Inflammatory macrophage (primary cell): ENCODE results near the gene UBAC1.
"Not testable (repeated sequence)": the region's sequence is repeated elsewhere in the genome, so short reads cannot be mapped to it uniquely, and the experiment has no call there.

Experiments
- DNase-seq, 2 donors: peaks; one replicate each; pipeline ENCODE4 v3.0.0-alpha.2; 2020 to 2022

Gene UBAC1

DNA sequence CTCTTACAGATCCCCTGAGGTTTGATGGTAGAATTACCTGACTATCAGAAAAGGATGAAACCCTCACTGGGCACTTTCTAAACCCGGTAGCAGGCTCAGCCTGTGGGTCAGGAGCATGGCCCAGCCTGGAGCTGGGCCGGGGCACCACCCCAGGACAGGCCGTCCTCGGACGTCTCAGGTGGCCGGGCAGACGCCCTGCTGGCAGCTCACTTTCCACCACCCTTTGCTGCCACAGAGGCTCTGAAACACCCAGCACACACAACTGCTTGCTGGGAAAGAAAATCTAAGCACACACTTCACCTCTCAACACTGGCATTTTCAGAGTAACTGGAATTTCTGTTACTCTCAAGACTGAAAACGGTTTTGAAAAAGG lies 4.4 kb downstream of the UBAC1 start:
- no peak for DNase-seq

DNA sequence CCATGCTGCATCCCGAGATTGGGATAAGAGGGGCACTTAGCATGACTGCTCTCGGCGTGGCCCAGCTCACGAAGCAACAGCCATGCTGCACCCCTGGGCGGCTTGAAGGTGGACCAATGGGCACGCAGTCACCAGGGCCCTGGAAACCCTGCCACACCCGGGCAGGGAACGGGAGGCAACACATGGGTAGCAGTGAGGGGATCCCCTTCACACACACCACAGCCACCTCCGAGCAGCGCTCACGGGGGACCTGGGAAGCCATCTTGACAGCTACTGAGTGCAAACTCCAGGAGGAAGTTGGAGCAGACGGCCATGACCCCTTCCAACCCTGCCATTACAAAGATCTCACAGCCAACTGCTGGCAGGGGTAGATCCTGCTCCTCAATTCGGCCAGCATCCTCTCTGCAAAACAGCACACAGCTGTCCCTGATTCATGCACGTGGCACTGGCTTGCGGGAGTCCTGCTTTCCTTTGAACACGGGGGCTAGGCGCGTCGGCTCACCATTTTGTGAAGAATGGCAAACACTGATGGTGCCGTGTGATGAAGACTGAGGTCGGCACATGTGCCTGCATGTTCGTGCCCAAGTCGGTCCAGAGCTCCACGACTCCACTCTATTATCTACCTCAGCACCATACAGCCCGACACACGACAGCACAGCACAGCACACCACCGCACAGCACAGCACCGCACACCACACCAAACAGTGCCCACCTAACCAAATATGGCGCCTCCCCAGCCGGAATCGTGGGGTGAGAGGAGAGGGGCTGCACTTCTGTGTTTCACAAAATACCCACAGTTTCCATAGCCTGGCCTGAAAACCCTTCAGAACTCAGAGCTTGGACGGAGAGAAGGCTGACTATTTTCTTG lies 5.0 kb downstream of the UBAC1 start:
- no peak for DNase-seq

DNA sequence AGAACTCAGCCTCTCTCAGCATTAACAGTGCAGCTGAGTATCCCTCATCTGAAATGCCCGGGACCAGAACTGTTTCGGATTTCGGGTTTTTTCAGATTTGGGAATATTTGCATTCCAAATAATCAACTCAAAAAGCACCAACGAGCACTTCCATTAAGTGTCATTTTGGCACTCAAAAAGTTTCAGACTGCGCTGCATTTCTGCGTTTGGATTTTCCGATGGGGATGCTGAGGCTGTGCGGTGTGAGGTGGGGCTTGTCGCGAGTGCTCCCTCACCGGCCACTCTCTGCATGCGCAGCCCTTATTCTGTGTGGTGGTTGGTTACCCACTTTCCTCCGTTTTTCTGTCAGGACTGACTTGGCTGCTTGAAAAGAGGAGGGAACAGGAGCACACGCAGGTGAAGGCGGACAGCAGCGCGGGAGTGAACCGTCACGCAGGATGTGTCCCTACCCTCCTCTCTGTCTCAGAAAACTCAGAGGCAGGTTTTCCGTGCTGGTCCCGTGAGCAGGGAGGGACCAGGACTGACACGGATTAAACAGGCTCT lies 8.4 kb downstream of the UBAC1 start:
- DNase-seq: no peak

DNA sequence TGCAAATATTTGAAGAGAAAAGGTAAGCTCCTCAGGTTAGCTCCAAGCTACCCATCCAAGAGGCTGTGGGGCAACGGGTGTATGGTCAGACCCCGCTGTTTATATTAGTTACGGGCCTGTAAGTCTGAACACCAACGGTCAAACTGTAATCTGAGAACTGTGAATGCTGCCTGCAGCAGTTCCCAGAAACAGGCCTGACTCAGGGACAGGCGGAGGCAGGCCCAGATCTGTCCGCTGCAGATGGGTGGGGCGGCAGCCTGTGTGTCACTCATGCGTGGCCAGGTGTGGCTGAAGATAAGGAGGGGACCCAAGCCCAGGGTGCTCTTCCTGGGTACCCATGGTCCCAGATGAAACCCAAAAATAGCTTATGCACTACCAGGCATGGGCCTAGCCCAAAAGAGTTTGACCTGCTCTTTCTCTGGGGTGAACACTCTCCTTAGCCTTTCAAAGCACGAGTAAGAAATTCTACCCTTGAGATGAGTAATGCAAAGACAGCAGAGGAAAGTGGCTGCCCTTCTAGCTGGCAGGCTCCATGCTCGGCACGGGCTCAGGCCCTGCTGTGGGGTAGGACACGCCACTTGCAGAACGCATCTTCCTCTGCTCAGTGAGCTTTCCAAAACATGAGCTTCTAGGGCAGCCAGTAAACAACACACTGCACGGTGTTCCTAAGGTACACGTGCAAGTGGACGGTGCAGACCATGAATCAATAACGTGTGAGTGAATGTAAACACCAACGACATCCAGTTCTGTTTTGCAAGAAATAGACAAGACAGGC lies 9.1 kb downstream of the UBAC1 start:
- no peak for DNase-seq

- not testable (repeated sequence) for DNase-seq
Observed at GRCh38 chr9:135951310-135951709, 9.9 kb downstream of the UBAC1 start.

DNA sequence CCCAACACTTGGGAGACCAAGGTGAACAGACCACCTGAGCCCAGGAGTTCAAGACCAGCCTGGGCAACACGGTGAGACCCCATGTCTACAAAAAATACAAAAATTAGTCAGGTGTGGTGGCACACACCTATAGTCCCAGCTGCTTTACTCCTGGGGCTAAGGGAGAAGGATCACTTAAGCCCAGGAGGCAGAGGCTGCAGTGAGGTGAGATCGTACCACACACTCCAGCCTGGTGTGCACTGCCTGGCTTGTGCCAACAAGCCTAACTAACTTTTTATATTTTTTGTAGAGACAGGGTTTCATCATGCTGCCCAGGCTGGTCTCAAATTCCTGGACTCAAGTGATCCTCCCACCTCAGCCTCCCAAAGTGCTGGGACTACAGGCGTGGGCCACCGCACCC lies 10.3 kb downstream of the UBAC1 start:
- not testable (repeated sequence) for DNase-seq

DNA sequence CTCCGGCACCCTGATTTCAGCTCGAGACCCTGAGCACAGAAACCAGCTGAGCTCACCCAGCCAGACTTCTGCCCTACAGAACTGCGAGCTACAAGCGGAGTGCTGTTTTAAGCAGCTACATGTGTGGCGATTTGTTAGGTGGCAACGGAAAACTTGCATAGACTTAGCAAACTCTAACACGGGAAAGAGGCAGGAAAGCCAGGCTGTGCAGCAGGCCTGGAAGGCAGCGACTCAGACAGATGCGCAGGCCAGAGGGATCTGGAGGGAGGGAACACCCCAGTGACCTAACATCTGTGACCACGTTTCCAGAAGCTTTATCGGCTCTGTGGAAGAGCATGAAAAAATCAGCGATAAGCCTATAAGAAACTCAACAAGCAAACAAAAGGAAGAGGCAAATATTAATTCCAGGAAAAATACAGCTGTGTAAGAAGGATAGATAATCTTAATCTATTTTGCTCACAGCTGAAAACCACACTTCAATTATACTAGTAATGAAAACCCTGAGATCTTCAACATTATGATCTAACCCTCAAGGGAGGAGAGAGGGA lies 11.0 kb downstream of the UBAC1 start:
- DNase-seq: no peak

GRCh38 chr9:135949501-135950134 lies 11.6 kb downstream of the UBAC1 start:
- DNase-seq: no peak

- no peak for DNase-seq
Observed at GRCh38 chr9:135948968-135949367, 12.2 kb downstream of the UBAC1 start.

GRCh38 chr9:135948446-135948845 lies 12.7 kb downstream of the UBAC1 start:
- DNase-seq: no peak

DNA sequence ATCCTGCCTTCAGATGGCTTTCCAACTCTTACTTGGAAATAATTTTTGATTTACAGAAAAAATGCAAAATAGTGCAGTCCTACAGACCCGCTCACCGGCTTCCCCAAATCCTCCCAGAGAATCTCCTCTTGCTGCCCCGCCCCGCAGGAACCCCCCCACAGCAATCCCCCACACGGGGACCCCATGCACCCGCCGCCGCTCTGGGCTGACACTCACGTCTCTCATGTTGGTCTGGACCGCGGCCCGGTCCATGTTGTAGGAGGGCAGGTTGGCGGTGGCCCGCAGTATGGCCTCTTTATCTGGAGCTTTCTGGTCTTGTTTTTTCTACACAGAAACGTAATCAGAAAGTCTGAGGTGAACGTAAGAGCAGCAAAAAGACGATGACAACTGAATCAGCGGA lies 13.6 kb downstream of the UBAC1 start:
- no peak for DNase-seq

- DNase-seq: not testable (repeated sequence)
Observed at GRCh38 chr9:135947105-135947504, 14.1 kb downstream of the UBAC1 start.

GRCh38 chr9:135946392-135946994 lies 14.7 kb downstream of the UBAC1 start:
- DNase-seq: no peak

DNA sequence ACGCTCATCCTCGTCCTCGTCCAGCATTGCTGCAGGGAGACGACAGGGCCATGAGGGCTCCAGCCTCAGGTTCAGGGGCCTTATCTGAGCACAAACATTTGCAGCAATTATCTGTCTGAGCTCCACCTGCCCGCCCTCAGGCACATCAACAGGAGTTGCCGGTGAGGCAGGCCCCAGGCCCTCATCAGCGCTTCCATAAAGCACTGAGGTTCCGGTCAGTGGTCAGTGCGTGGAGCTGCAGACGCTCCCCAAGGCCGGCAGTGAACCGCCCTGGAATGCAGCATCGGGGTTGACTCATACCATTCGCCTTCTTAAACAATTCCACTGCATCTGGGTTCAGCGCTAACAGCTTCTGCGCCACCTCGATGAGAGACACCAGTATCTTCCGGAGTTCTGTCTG lies 15.2 kb downstream of the UBAC1 start:
- DNase-seq: no peak

DNA sequence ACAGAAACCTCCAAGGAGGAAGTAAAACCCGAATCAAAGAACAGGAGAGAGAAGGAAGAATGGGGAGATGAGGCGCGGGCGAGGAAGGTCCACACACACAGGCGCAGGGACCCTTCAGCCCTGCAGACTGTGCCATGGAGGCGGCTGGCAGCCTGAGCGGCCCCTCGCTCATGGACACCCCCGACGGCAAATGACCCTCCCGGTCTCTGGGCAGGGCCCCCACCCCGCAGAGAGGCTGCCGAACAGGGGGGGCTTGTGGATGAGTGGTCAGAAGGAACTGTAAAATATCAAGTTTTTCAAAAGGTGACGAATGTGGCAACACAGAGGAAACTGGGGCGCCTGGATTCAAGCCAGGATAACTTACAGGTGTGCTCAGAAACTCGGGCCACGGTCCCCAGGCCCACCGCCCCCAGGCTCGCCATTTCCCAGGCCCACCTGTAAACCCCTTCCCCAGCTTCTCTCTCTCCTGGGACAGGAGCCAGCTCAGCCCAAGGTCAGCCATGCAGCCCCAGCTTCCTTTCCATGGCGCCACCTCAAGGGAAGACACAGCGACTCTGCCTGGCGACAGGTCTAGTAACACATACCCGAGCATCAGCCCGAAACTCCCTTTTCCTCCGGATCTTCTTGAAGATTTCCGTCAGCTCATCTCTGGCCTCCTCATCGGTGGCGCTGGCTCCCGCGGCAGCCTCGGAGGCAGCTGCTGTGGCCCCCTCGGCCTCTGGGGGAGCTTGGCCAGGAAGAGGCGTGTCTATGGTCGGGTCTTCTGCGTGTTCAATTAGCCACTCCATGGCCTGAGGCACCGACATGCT lies 16.5 kb downstream of the UBAC1 start:
- DNase-seq: no peak

DNA sequence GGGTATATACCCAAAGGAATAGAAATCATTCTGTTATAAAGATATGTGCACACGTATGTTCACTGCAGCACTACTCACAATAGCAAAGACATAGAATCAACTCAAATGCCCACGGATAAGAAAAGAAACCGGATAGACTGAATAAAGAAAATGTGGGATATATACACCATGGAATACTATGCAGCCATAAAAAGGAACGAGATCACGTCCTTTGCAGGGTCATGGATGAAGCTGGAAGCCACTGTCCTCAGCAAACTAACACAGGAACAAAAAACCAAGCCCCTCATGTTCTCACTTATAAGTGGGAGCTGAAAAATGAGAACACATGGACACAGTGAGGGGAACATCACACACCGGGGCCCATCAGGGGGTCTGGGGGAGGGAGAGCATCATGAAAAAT lies 17.6 kb downstream of the UBAC1 start:
- not testable (repeated sequence) for DNase-seq

- DNase-seq: no peak
Observed at GRCh38 chr9:135941288-135941995, 19.7 kb downstream of the UBAC1 start.

DNA sequence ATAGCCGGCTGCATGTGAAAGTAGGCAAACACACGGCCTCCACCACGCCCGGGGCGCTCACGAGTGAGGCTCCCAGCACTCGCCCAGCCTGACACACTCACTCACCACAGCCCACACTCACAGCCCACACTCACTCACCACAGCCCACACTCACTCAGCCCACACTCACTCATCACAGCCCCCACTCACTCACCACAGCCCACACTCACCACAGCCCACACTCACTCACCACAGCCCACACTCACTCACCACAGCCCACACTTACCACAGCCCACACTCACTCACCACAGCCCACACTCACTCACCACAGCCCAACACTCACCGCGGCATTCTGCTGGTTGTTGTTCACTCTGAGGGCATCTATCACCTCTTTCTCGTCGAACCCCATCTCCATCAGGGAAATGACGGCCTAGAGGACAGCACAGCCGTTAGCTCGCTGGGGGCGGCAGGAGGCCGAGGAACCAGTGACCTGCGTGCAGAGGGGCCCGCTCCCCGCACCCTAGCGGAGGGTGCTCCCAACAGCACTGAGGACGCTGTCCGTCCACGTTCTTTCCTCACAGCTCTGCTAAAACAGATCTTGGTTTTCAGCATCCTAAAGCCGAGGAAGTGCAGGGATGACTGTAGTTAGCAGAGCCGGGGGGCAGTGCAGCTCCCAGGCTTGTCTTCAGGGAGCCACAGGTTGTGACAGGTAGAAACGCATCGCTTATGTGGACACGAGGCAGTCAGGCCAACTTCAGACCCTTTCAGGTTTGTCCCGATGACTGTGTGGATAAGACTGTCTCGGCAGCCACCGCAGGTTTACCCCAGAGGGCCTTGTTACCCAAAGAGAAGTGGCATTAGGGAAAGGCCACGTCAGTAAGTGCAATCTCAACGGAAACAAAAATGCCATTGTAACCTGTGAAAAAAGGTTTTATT lies 21.6 kb downstream of the UBAC1 start:
- DNase-seq: no peak
